PC-9 (cell line): ENCODE measurements around the gene COL4A5. TPM values are rescaled to one million over a fixed set of nuclear protein-coding genes. Genes with fewer than 3 reads are reported as not detected.

Source experiments
- BruUV-seq: library from RNA; stranded (reverse); fragments of 400-500 nt; replicated peaks from 2 replicates; lab custom pipeline; 2021; lab: Mats Ljungman, UMichigan
- CTCF ChIA-PET: fragments of 300-600 bp; sonication (Branson Sonifier 250); formaldehyde crosslinking; loops from one replicate; lab custom pipeline; 2022; ENCODE audit warnings: antibody characterized with exemption; lab: Charles Lee
- POLR2A ChIA-PET: fragments of 300-600 bp; sonication (Branson Sonifier 250); formaldehyde crosslinking; loops from one replicate; lab custom pipeline; 2022; ENCODE audit warnings: antibody characterized with exemption; ENCODE audit not compliant: unreplicated experiment; lab: Charles Lee
- DNase-seq, 2 experiments: peaks; one replicate each; pipeline versions ENCODE4 v3.0.0 to v3.0.0-alpha.2; 2015 to 2022; ENCODE audit warnings: mixed read lengths in 1 of 2
- H2AFZ ChIP-seq: fragments of 200-600 bp; sonication (generic); 2 replicates; pipeline ENCODE4 v1.8.1; 2017; ENCODE audit warnings: antibody characterized with exemption
- H3F3A ChIP-seq: fragments of 200-600 bp; sonication (generic); 2 replicates; pipeline ENCODE4 v1.8.1; 2017; ENCODE audit warnings: antibody characterized with exemption, mild to moderate bottlenecking, low read depth; ENCODE audit not compliant: insufficient read depth
- H3K27ac ChIP-seq: fragments of 200-600 bp; sonication (generic); 2 replicates; pipeline ENCODE4 v1.6.1; 2016; ENCODE audit warnings: mixed run types
- H3K27me3 ChIP-seq: fragments of 200-600 bp; sonication (generic); 2 replicates; pipeline ENCODE4 v1.6.1; 2016; ENCODE audit warnings: low read depth, mixed run types; ENCODE audit not compliant: insufficient read depth
- H3K36me3 ChIP-seq: fragments of 200-600 bp; sonication (generic); 2 replicates; pipeline ENCODE4 v1.6.1; 2016; ENCODE audit warnings: low read depth, mixed run types
- H3K4me1 ChIP-seq: fragments of 200-600 bp; sonication (generic); replicated peaks from 2 replicates; pipeline ENCODE4 v1.6.1; 2016; ENCODE audit warnings: mixed run types; ENCODE audit not compliant: insufficient read depth
- H3K4me2 ChIP-seq: fragments of 200-600 bp; sonication (generic); 2 replicates; pipeline ENCODE4 v1.6.1; 2017; ENCODE audit warnings: mixed run types
- H3K4me3 ChIP-seq: fragments of 200-600 bp; sonication (generic); 2 replicates; pipeline ENCODE4 v1.6.1; 2016; ENCODE audit warnings: mixed run types
- H3K79me2 ChIP-seq: fragments of 200-600 bp; sonication (generic); 2 replicates; pipeline ENCODE4 v1.6.1; 2017; ENCODE audit warnings: low read depth, mixed run types
- H3K9me2 ChIP-seq: fragments of 200-600 bp; sonication (generic); 2 replicates; pipeline ENCODE4 v1.8.1; 2017; ENCODE audit warnings: mild to moderate bottlenecking; ENCODE audit not compliant: insufficient read depth
- H3K9me3 ChIP-seq: fragments of 200-600 bp; sonication (generic); 2 replicates; pipeline ENCODE4 v1.8.1; 2016; ENCODE audit warnings: low read depth; ENCODE audit not compliant: insufficient read depth
- H4K20me1 ChIP-seq: fragments of 200-600 bp; sonication (generic); 2 replicates; pipeline ENCODE4 v1.8.1; 2017; ENCODE audit not compliant: insufficient read depth
- EZH2 ChIP-seq: fragments of 200-600 bp; sonication (generic); IDR thresholded peaks from 2 replicates; pipeline ENCODE4 v1.8.0; 2017; ENCODE audit warnings: antibody characterized with exemption, low read depth
- intact Hi-C: fragments of 100-400 bp; cut with micrococcal nuclease; formaldehyde crosslinking; loops from one replicate; pipeline ENCODE4 v1.10.0; 2022; ENCODE audit not compliant: unreplicated experiment
- total RNA-seq: library from RNA; stranded (reverse); gene quantifications from 2 replicates; pipeline ENCODE4 v1.2.3, GENCODE V29; 2021
- TF ChIP-seq, protein P1 (sequence below): fragments of 200-600 bp; sonication (generic); conservative IDR thresholded peaks from 2 replicates; pipeline ENCODE4 v1.6.1; 2017; ENCODE audit warnings: mixed run types, antibody characterized with exemption, mild to moderate bottlenecking, moderate library complexity

The COL4A5 gene
- total RNA-seq, 1 experiment from 2014 or later: 82.3 TPM

DNA sequence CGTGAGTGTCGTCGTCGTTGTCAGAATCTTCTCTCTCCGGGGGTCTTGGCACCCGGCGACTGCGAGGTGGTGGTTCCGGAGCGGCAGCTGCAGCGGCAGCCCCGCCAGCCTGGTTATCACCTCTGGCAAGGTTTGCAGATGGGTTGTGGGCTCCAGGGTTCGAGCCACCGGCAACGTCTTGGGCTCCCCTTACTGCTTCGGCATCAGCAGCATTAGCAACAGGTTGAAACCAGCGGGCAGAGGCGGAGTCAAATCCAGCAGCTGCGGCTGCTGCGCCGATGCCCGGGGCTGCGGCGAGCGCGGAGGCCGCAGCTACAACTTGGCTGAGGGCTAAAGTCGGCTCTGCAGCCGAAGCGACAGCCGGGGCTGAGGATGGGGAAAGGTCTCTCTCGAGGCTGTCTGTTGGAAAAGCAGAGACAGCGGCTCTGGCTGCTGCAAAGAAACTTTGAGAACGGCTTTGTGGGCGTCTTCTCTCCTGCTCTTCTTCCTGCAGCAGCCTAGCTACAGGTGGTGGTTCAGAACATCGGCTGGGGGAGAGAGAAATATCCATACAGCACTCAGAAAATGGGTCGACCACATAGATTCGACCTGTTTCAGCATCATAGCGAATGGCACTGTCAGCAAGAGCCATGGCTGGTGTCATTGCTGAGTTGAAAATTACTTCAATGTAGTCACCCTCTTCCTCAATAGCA is 293.1 kb downstream of the COL4A5 start:
- Histone ChIP-seq H3K9me2 (no peaks in the 10 kb centered on the region), H3K36me3 (no peaks in the 10 kb centered on the region), H2AFZ (no peak overlapping the region), H3K4me1 (no peaks in the 10 kb centered on the region), H3K27ac (no peak overlapping the region), H3K4me3 (no peak overlapping the region), H3F3A (no peaks in the 10 kb centered on the region), H3K9me3 (no peaks in the 10 kb centered on the region), H3K79me2 (no peaks in the 10 kb centered on the region), H3K4me2 (no peak overlapping the region), H3K27me3 (peaks cover 48% of the 10 kb centered on the region), H4K20me1 (no peaks in the 10 kb centered on the region)
- intact Hi-C loops: no loop called here
- no peak for DNase-seq
- BruUV-seq: no TSS peak
- TF ChIP-seq, protein P1, sequence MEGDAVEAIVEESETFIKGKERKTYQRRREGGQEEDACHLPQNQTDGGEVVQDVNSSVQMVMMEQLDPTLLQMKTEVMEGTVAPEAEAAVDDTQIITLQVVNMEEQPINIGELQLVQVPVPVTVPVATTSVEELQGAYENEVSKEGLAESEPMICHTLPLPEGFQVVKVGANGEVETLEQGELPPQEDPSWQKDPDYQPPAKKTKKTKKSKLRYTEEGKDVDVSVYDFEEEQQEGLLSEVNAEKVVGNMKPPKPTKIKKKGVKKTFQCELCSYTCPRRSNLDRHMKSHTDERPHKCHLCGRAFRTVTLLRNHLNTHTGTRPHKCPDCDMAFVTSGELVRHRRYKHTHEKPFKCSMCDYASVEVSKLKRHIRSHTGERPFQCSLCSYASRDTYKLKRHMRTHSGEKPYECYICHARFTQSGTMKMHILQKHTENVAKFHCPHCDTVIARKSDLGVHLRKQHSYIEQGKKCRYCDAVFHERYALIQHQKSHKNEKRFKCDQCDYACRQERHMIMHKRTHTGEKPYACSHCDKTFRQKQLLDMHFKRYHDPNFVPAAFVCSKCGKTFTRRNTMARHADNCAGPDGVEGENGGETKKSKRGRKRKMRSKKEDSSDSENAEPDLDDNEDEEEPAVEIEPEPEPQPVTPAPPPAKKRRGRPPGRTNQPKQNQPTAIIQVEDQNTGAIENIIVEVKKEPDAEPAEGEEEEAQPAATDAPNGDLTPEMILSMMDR: no peak
- TF ChIP-seq EZH2: no peak
- ChIA-PET CTCF (no interaction called here), POLR2A (no interaction called here)

DNA sequence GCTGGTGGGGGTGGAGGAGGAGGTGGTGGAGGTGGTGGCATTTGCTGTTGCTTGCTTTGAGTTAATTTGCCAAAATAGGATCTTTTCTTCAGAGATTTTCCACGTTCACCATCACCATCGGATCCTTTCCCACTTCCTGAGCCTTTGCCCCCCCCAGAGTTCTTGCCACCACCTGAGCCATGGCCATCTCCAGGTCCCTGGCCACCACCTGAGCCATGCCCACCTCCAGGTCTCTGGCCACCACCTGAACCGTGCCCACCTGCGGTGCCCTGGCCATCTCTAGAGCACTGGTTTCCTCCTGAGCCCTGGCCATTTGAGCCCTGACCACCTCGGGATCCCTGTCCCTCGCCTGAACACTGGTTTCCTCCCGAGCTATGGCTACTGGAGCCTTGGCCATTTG is 294.8 kb downstream of the COL4A5 start:
- no peaks in the 10 kb centered on the region for H4K20me1 ChIP-seq
- no peaks in the 10 kb centered on the region for H3K79me2 ChIP-seq
- no TSS peak for BruUV-seq
- ChIA-PET CTCF (no interaction called here), POLR2A (no interaction called here)
- H3K4me2 ChIP-seq: no peak overlapping the region
- no peaks in the 10 kb centered on the region for H3F3A ChIP-seq
- intact Hi-C loops: no loop called here
- H3K9me2 ChIP-seq: no peaks in the 10 kb centered on the region
- peaks cover 48% of the 10 kb centered on the region for H3K27me3 ChIP-seq
- TF ChIP-seq EZH2: no peak
- TF ChIP-seq, protein P1: no peak
- no peak for DNase-seq
- no peaks in the 10 kb centered on the region for H3K4me1 ChIP-seq
- H3K9me3 ChIP-seq: no peaks in the 10 kb centered on the region
- H2AFZ ChIP-seq: no peak overlapping the region
- no peak overlapping the region for H3K27ac ChIP-seq
- H3K36me3 ChIP-seq: no peaks in the 10 kb centered on the region
- no peak overlapping the region for H3K4me3 ChIP-seq

DNA sequence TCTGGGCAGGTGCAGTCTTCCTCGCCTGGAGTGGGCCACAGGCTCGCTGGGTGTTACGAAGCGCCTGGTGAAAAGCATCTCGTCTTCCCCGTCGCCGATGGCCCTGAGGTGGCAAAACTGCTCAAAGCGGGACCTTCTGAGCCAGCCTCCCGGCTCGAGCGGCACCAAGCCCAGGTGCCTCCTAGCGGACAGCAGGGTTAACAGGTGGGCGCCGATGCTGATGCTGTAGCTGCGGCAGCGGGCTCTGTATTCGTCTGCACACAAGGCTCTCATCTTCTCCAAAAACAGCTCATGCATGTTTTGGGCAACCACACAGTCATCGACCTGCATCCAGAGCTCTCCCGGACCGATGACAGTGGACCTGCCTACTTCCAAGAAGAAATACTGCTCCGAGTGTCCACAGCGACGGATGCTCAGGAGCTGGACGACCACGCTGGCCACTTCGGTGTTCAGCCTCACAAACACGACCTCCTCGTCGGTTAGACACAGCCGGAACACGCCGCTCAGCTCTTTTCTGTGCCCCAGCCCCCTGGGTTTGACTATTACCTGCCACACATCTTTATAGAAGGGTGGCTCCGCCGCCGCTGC is 295.5 kb downstream of the COL4A5 start:
- POLR2A ChIA-PET: no interaction called here
- no peak for TF ChIP-seq EZH2
- TF ChIP-seq, protein P1: no peak
- Histone ChIP-seq H3K27me3 (peaks cover 47% of the 10 kb centered on the region), H3K27ac (no peak overlapping the region), H3K36me3 (no peaks in the 10 kb centered on the region), H3K4me1 (no peaks in the 10 kb centered on the region), H4K20me1 (no peaks in the 10 kb centered on the region), H2AFZ (no peak overlapping the region), H3K4me2 (no peak overlapping the region), H3F3A (no peaks in the 10 kb centered on the region), H3K9me3 (no peaks in the 10 kb centered on the region), H3K9me2 (no peaks in the 10 kb centered on the region), H3K4me3 (no peak overlapping the region), H3K79me2 (no peaks in the 10 kb centered on the region)
- intact Hi-C loops: no loop called here
- no TSS peak for BruUV-seq
- CTCF ChIA-PET: no interaction called here
- DNase-seq: no peak
